ENCODE results near the gene NUDC.
"Not testable (repeated sequence)": the region's sequence is repeated elsewhere in the genome, so short reads cannot be mapped to it uniquely, and the experiment has no call there.

NUDC gene

GRCh38 chr1:26983863-26984262 lies 62.3 kb downstream of the NUDC start (continued):
- TF ChIP-seq, protein P1, sequence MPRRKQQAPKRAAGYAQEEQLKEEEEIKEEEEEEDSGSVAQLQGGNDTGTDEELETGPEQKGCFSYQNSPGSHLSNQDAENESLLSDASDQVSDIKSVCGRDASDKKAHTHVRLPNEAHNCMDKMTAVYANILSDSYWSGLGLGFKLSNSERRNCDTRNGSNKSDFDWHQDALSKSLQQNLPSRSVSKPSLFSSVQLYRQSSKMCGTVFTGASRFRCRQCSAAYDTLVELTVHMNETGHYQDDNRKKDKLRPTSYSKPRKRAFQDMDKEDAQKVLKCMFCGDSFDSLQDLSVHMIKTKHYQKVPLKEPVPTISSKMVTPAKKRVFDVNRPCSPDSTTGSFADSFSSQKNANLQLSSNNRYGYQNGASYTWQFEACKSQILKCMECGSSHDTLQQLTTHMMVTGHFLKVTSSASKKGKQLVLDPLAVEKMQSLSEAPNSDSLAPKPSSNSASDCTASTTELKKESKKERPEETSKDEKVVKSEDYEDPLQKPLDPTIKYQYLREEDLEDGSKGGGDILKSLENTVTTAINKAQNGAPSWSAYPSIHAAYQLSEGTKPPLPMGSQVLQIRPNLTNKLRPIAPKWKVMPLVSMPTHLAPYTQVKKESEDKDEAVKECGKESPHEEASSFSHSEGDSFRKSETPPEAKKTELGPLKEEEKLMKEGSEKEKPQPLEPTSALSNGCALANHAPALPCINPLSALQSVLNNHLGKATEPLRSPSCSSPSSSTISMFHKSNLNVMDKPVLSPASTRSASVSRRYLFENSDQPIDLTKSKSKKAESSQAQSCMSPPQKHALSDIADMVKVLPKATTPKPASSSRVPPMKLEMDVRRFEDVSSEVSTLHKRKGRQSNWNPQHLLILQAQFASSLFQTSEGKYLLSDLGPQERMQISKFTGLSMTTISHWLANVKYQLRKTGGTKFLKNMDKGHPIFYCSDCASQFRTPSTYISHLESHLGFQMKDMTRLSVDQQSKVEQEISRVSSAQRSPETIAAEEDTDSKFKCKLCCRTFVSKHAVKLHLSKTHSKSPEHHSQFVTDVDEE (CRISPR knock-in tag; IDR thresholded peaks at IDR 0.05): no peak
- TF ChIP-seq ZC3H10 (CRISPR knock-in tag; IDR thresholded peaks at IDR 0.05) (no peak), RARB (CRISPR knock-in tag; IDR thresholded peaks at IDR 0.05) (no peak), ZFP30 (CRISPR knock-in tag; IDR thresholded peaks at IDR 0.05) (no peak)

DNA sequence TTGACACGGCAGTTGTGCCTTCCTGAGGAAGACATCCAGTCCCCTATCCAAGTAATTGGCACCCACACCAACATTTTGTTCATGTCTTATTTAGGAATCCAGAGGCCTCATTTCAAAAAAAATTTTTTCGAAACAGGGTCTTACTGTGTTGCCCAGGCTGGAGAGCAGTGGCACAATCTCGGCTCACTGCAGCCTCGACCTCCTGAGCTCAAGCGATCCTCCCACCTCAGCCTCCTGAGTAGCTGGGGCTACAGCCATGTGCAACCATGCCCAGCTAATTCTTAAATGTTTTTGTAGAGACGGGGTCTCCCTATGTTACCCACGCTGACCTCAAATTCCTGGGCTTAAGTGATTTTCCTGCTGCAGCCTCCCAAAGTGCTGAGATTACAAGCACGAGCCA lies 62.7 kb downstream of the NUDC start:
- TF ChIP-seq ZNF565 (CRISPR knock-in tag; conservative IDR thresholded peaks at IDR 0.05; ENCODE audit: low read depth) (no peak), OSR1 (CRISPR knock-in tag; IDR thresholded peaks at IDR 0.05) (no peak), TOX (CRISPR knock-in tag; IDR thresholded peaks at IDR 0.05; ENCODE audit: borderline replicate concordance) (no peak), CSDC2 (CRISPR knock-in tag; IDR thresholded peaks at IDR 0.05) (no peak), ZNF8 (CRISPR knock-in tag; IDR thresholded peaks at IDR 0.05) (no peak), CSRNP3 (CRISPR knock-in tag; IDR thresholded peaks at IDR 0.05) (no peak), SNAI2 (CRISPR knock-in tag; IDR thresholded peaks at IDR 0.05) (no peak), GLIS3 (CRISPR knock-in tag; IDR thresholded peaks at IDR 0.05) (no peak), ISL1 (CRISPR knock-in tag; IDR thresholded peaks at IDR 0.05) (no peak), BACH2 (CRISPR knock-in tag; IDR thresholded peaks at IDR 0.05; ENCODE audit: borderline replicate concordance) (no peak), ZFP30 (CRISPR knock-in tag; IDR thresholded peaks at IDR 0.05) (no peak), TCF4 (CRISPR knock-in tag; IDR thresholded peaks at IDR 0.05; ENCODE audit: borderline replicate concordance) (no peak), PPARA (CRISPR knock-in tag; IDR thresholded peaks at IDR 0.05; ENCODE audit: borderline replicate concordance) (no peak)
- TF ChIP-seq, protein P1 (CRISPR knock-in tag; IDR thresholded peaks at IDR 0.05): no peak
- TF ChIP-seq, protein P2, sequence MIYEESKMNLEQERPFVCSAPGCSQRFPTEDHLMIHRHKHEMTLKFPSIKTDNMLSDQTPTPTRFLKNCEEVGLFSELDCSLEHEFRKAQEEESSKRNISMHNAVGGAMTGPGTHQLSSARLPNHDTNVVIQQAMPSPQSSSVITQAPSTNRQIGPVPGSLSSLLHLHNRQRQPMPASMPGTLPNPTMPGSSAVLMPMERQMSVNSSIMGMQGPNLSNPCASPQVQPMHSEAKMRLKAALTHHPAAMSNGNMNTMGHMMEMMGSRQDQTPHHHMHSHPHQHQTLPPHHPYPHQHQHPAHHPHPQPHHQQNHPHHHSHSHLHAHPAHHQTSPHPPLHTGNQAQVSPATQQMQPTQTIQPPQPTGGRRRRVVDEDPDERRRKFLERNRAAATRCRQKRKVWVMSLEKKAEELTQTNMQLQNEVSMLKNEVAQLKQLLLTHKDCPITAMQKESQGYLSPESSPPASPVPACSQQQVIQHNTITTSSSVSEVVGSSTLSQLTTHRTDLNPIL (CRISPR knock-in tag; IDR thresholded peaks at IDR 0.05; ENCODE audit: low read depth): no peak
- no peak for ATAC-seq

DNA sequence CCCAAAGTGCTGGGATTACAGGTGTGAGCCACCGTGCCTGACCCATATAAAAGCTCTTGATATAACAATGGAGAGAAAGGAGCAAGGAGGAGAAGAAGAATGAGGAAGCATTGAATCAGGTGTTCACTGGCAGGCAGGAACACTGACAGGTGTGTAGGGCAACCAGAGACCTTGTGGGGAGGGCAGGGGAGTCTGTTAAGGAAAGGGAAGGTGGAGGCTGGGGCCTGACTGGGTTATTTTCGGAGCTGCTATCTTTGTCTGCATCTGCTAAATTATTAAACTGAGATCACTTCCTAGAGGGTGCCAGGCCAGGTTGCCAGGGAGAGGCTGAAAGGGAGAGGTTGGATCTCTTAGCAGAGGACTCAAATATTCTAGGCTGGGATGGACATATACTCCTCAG lies 65.1 kb downstream of the NUDC start:
- TF ChIP-seq OSR1 (CRISPR knock-in tag; IDR thresholded peaks at IDR 0.05) (no peak), CSDC2 (CRISPR knock-in tag; IDR thresholded peaks at IDR 0.05) (no peak), BACH2 (CRISPR knock-in tag; IDR thresholded peaks at IDR 0.05; ENCODE audit: borderline replicate concordance) (no peak), POU6F1 (CRISPR knock-in tag; IDR thresholded peaks at IDR 0.05; ENCODE audit: borderline replicate concordance, low read depth) (no peak), ZFP3 (CRISPR knock-in tag; IDR thresholded peaks at IDR 0.05) (no peak), PPARA (CRISPR knock-in tag; IDR thresholded peaks at IDR 0.05; ENCODE audit: borderline replicate concordance) (no peak), TOX (CRISPR knock-in tag; IDR thresholded peaks at IDR 0.05; ENCODE audit: borderline replicate concordance) (no peak), GLIS3 (CRISPR knock-in tag; IDR thresholded peaks at IDR 0.05) (no peak), ZNF565 (CRISPR knock-in tag; conservative IDR thresholded peaks at IDR 0.05; ENCODE audit: low read depth) (no peak), ESRRG (CRISPR knock-in tag; IDR thresholded peaks at IDR 0.05) (no peak), TCF4 (CRISPR knock-in tag; IDR thresholded peaks at IDR 0.05; ENCODE audit: borderline replicate concordance) (no peak), RARB (CRISPR knock-in tag; IDR thresholded peaks at IDR 0.05) (no peak)
- no peak for ATAC-seq

DNA sequence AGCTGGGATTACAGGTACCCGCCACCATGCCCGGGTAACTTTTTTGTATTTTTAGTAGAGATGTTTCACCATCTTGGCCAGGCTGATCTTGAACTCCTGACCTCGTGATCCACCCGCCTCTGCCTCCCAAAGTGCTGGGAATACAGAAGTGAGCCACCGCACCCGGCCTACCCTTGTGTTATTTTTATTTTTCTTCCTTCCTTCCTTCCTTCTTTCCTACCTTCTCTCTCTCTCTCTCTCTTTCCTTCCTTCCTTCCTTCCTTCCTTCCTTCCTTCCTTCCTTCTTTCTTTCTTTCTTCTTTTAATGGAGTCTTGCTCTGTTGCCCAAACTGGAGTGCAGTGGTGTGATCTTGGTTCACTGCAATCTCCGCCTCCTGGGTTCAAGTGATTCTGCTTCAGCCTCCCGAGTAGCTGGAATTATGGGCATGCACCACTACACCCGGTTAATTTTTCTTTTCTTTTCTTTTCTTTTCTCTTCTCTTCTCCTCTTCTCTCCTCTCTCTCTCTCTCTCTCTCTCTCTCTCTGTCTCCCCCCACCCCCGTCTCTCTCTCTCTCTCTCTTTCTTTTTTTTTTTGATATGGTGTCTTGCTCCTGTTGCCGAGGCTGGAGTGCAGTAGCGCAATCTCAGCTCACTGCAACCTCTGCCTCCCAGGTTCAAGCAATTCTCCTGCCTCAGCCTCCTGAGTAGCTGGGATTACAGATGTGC lies 68.0 kb downstream of the NUDC start:
- not testable (repeated sequence) for ATAC-seq

Data from SK-N-SH treated with all-trans-retinoic acid at 6 μM for 48 hours (cell line).